ENCODE data around the gene GMDS.

Gene GMDS

DNA sequence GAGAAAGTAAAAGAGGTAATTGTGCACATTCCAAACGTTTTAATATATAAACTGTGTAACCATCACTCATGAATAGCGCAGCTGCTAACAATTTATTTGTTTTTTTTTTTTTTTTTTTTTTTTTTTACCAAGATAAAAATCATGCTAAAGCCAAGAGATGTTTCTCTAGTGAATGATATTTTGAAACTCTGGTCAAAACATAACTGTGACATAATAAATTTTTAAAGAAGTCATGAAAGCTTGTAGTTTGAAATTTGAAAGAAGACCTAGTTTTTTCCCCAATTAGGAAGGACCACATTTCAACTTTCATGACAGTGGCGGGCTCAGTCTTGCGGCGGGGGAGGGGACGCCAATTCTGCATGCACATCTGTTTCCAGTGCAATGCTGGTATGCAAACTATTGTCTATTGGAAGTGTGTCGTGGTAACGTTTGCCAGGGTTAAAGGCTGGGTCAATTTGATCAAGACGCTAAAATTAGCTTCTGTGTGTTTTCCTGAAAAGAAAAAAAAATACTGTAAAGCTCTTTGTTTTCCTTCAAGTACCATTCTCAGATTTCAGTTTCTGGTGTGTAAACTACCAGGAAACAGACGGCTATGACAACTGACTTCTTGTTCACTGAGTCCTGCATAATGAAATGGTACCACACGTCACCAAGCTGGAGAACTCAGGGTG lies 423.8 kb downstream of the GMDS start:
- Histone ChIP-seq H3K27ac (ENCODE audit: low read depth, low read length, severe bottlenecking) (peak overlapping the region; percentile 57), H3K4me3 (ENCODE audit: extremely low read depth, insufficient read depth, low read length, poor library complexity, severe bottlenecking) (no peak overlapping the region), H3K4me1 (ENCODE audit: control insufficient read depth, insufficient read depth, low read length, poor library complexity, severe bottlenecking) (peaks cover 9% of the 10 kb centered on the region), H3K9me3 (ENCODE audit: control insufficient read depth, low read length) (no peaks in the 10 kb centered on the region), H3K36me3 (ENCODE audit: control insufficient read depth, insufficient read depth, low read length) (no peaks in the 10 kb centered on the region)
- WGBS, 2 experiments (ENCODE audit: insufficient coverage in 2 of 2), result 73% methylated on average over 4 of the region's 11 CpGs; no CpG with 5 or more reads in 1 of the 2 experiments

DNA sequence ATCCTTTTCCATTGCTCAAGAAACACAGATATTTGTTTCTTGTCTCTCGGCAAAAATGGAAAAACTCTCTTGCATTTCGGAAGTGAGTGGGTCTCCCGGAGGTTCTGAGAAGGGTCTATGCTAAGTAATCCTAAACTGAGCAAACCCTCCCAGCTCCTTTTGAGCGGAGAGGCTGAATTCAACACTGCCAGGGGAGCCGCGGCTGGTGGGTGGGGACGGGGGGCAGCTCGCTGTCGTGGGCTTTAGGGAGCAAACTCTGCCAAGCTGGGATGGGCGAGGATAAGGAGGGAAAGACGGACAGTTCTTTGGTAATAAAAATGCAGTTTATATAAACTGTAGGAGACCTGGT lies 424.3 kb downstream of the GMDS start:
- Histone ChIP-seq H3K27ac (ENCODE audit: low read depth, low read length, severe bottlenecking) (no peak overlapping the region), H3K36me3 (ENCODE audit: control insufficient read depth, insufficient read depth, low read length) (no peaks in the 10 kb centered on the region), H3K4me3 (ENCODE audit: extremely low read depth, insufficient read depth, low read length, poor library complexity, severe bottlenecking) (no peak overlapping the region), H3K4me1 (ENCODE audit: control insufficient read depth, insufficient read depth, low read length, poor library complexity, severe bottlenecking) (peaks cover 9% of the 10 kb centered on the region), H3K9me3 (ENCODE audit: control insufficient read depth, low read length) (no peaks in the 10 kb centered on the region)
- 81 to 99% methylated on average over 3 to 11 of the region's 11 CpGs for WGBS, 2 experiments (ENCODE audit: insufficient coverage in 2 of 2)

DNA sequence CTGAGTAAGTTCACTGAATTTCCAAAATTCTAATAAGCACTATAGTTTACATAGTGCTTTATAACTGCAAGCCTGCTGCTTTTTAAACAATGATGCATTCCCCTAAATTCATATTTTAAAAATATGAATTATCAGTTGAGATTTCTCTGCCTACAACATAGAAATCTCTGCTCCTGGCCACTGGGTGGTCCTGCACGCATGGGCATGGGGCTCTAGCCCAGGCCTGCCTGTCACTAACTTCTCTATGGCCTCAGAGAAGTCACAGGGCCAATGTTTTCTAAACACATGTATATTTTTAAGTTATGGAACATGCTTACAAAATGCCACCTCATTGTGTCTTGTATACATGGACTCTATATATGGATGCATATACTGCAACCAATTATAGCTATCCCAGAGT lies 424.7 kb downstream of the GMDS start:
- WGBS, 2 experiments (ENCODE audit: insufficient coverage in 2 of 2), result 80 to 100% methylated on average over 1 of the region's 1 CpG
- no peak overlapping the region for H3K27ac ChIP-seq (ENCODE audit: low read depth, low read length, severe bottlenecking)
- no peak overlapping the region for H3K4me3 ChIP-seq (ENCODE audit: extremely low read depth, insufficient read depth, low read length, poor library complexity, severe bottlenecking)

DNA sequence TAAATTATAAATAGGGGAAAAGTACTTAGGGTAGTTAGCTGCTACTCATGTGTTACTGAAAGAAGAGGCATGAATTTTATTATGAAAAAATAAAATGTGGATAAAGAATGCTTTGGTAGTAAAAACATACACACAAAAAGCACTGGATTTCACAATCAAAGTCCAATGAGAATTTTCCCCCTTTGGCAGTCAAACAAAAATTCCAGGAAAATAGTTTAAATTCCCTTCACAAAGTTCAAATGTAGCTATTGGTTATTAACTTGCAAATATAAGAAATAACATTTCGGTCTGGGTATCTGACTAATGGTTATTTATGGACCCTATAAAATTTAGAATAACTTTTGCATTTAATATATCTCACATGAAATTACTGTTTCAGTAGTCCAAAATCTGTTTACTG lies 425.2 kb downstream of the GMDS start:
- no peaks in the 10 kb centered on the region for H3K9me3 ChIP-seq (ENCODE audit: control insufficient read depth, low read length)
- no peak overlapping the region for H3K27ac ChIP-seq (ENCODE audit: low read depth, low read length, severe bottlenecking)
- no peaks in the 10 kb centered on the region for H3K36me3 ChIP-seq (ENCODE audit: control insufficient read depth, insufficient read depth, low read length)
- WGBS, 2 experiments (ENCODE audit: insufficient coverage in 2 of 2), result no CpG with 5 or more reads among the region's 1 CpG
- H3K4me3 ChIP-seq (ENCODE audit: extremely low read depth, insufficient read depth, low read length, poor library complexity, severe bottlenecking), result no peak overlapping the region
- H3K4me1 ChIP-seq (ENCODE audit: control insufficient read depth, insufficient read depth, low read length, poor library complexity, severe bottlenecking), result peaks cover 9% of the 10 kb centered on the region

More for the DNA sequence above, 424.7 kb downstream of the GMDS start:
- Histone ChIP-seq H3K9me3 (ENCODE audit: control insufficient read depth, low read length) (no peaks in the 10 kb centered on the region), H3K36me3 (ENCODE audit: control insufficient read depth, insufficient read depth, low read length) (no peaks in the 10 kb centered on the region), H3K4me1 (ENCODE audit: control insufficient read depth, insufficient read depth, low read length, poor library complexity, severe bottlenecking) (peaks cover 9% of the 10 kb centered on the region)

DNA sequence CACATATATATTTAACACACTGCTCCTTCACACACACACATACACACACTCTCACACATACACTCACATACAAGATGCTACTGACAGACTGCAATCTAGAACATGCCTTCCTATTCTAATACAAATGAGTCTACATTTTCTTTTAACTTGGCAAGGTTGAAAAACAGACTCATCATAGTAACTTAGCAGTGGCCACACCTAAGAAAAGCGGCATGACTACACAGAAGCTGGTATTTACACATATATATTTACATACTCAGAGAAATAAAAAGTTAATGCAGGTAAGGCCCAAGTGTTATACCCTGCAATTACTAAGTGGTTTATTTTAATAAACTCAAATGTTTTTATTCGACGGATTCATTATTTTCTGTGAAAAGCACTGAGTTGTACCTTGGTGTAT lies 426.4 kb downstream of the GMDS start:
- Histone ChIP-seq H3K36me3 (ENCODE audit: control insufficient read depth, insufficient read depth, low read length) (no peaks in the 10 kb centered on the region), H3K9me3 (ENCODE audit: control insufficient read depth, low read length) (no peaks in the 10 kb centered on the region), H3K27ac (ENCODE audit: low read depth, low read length, severe bottlenecking) (no peak overlapping the region), H3K4me3 (ENCODE audit: extremely low read depth, insufficient read depth, low read length, poor library complexity, severe bottlenecking) (no peak overlapping the region), H3K4me1 (ENCODE audit: control insufficient read depth, insufficient read depth, low read length, poor library complexity, severe bottlenecking) (peaks cover 9% of the 10 kb centered on the region)
- 100% methylated on average over 2 of the region's 3 CpGs; no CpG with 5 or more reads in 1 of the 2 experiments for WGBS, 2 experiments (ENCODE audit: insufficient coverage in 2 of 2)

DNA sequence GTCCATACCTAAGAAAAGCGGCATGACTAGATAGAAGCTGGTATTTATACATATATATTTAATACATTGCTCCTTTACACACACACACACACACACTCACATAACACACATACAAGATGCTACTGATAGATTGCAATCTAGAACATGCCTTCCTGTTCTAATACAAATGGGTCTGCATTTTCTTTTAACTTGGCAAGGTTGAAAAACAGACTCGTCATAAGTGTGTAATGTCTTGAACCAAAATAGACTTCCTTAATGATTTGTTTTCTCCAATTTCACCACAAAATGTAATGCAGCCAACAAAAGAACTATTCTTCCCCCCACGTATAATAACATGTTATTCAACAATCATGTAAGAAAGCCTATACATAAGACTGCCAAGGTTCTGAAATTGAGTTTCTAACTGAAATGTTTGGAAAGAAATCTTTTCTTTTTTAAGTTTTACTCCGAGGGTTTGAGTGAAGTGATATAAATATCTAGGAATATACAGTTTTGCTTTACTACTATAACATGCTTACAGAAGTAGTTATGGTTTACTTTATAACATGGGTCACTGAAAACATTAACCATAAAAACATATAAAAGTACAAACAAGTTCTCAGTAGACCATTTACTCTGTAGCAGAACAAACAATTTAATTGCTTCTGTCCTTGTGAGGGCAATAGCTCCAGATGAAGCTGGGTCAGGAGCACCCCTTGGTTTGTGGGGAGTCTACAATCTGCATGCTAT lies 428.2 kb downstream of the GMDS start:
- WGBS, 2 experiments (ENCODE audit: insufficient coverage in 2 of 2), result no CpG with 5 or more reads among the region's 4 CpGs
- H3K9me3 ChIP-seq (ENCODE audit: control insufficient read depth, low read length), result no peaks in the 10 kb centered on the region
- H3K27ac ChIP-seq (ENCODE audit: low read depth, low read length, severe bottlenecking), result no peak overlapping the region
- H3K4me3 ChIP-seq (ENCODE audit: extremely low read depth, insufficient read depth, low read length, poor library complexity, severe bottlenecking), result no peak overlapping the region
- H3K4me1 ChIP-seq (ENCODE audit: control insufficient read depth, insufficient read depth, low read length, poor library complexity, severe bottlenecking), result peaks cover 7% of the 10 kb centered on the region
- H3K36me3 ChIP-seq (ENCODE audit: control insufficient read depth, insufficient read depth, low read length), result no peaks in the 10 kb centered on the region

DNA sequence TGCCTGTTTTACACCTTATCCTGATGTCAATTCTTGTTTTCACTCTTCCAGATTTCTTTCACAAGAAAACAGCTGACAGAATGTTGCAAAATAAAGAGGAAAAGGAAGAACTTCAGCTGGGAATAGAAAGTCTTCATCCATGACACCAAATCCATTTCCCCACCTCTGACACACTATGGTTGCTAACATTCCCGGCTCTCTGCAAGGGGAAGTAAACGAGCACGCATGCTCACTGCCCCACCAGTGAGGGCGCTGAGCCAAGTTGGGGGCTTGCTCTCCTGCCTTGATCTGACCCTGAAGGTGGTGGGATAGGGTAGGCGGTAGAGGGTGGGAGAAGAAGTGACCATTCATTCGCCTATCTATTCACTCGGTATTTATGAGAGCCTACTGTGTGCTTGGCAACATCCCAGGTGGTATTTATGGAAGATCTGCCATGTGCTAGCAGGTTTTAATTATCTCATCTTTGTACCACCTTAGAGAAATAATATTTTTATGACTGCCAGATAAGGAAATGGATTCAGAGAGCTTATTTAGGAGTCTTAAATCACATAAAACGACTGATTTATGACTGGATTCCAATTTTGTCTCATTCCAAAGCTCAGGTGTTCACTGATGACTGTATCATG lies 429.5 kb downstream of the GMDS start:
- Histone ChIP-seq H3K36me3 (ENCODE audit: control insufficient read depth, insufficient read depth, low read length) (no peaks in the 10 kb centered on the region), H3K4me3 (ENCODE audit: extremely low read depth, insufficient read depth, low read length, poor library complexity, severe bottlenecking) (no peak overlapping the region), H3K4me1 (ENCODE audit: control insufficient read depth, insufficient read depth, low read length, poor library complexity, severe bottlenecking) (no peaks in the 10 kb centered on the region), H3K27ac (ENCODE audit: low read depth, low read length, severe bottlenecking) (no peak overlapping the region), H3K9me3 (ENCODE audit: control insufficient read depth, low read length) (no peaks in the 10 kb centered on the region)
- WGBS, 2 experiments (ENCODE audit: insufficient coverage in 2 of 2), result 89 to 91% methylated on average over 4 to 6 of the region's 8 CpGs

DNA sequence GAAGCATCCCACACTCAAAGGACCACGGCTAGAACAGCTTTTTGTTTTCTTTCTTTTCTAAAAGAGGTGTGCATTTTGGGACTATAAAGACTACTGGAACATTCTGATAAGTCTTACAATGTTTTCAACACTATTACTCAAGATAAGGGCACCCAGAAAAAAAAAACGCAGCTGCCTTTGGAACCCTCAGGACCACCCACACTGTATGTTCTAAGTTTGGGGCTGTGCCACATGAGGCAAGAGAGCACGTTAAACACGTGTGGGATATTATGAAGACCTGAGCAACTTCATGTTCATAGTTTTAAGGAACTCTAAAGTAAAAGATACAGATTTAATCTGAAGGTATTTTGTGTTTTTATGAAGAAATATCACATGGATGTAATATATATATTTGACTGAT lies 431.1 kb downstream of the GMDS start:
- Histone ChIP-seq H3K9me3 (ENCODE audit: control insufficient read depth, low read length) (no peaks in the 10 kb centered on the region), H3K4me1 (ENCODE audit: control insufficient read depth, insufficient read depth, low read length, poor library complexity, severe bottlenecking) (no peaks in the 10 kb centered on the region), H3K27ac (ENCODE audit: low read depth, low read length, severe bottlenecking) (no peak overlapping the region), H3K4me3 (ENCODE audit: extremely low read depth, insufficient read depth, low read length, poor library complexity, severe bottlenecking) (no peak overlapping the region), H3K36me3 (ENCODE audit: control insufficient read depth, insufficient read depth, low read length) (no peaks in the 10 kb centered on the region)
- 100% methylated on average over 1 of the region's 4 CpGs; no CpG with 5 or more reads in 1 of the 2 experiments for WGBS, 2 experiments (ENCODE audit: insufficient coverage in 2 of 2)

DNA sequence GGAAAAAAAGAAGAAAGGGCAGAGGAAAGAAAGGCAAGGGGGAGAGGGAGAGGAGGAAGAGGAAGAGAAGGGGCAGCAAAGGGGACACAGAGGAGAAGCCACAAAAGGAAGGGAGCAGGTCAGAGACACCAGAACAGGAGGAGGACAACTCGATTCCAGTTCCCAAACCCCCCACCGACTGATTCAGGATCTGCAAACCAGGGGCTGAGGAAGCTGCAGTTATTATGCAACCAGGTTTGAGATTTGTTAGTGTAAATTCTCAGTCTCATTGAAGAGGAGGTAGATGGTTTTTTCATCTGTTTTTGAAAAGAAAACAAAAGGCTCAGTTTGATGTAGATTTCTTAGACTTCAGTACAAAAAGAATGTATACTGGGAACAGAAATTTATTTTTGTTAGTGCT lies 432.9 kb downstream of the GMDS start:
- H3K27ac ChIP-seq (ENCODE audit: low read depth, low read length, severe bottlenecking), result no peak overlapping the region
- H3K9me3 ChIP-seq (ENCODE audit: control insufficient read depth, low read length), result no peaks in the 10 kb centered on the region
- 66 to 80% methylated on average over 1 to 2 of the region's 2 CpGs for WGBS, 2 experiments (ENCODE audit: insufficient coverage in 2 of 2)
- H3K4me3 ChIP-seq (ENCODE audit: extremely low read depth, insufficient read depth, low read length, poor library complexity, severe bottlenecking), result no peak overlapping the region
- H3K4me1 ChIP-seq (ENCODE audit: control insufficient read depth, insufficient read depth, low read length, poor library complexity, severe bottlenecking), result no peaks in the 10 kb centered on the region
- no peaks in the 10 kb centered on the region for H3K36me3 ChIP-seq (ENCODE audit: control insufficient read depth, insufficient read depth, low read length)

DNA sequence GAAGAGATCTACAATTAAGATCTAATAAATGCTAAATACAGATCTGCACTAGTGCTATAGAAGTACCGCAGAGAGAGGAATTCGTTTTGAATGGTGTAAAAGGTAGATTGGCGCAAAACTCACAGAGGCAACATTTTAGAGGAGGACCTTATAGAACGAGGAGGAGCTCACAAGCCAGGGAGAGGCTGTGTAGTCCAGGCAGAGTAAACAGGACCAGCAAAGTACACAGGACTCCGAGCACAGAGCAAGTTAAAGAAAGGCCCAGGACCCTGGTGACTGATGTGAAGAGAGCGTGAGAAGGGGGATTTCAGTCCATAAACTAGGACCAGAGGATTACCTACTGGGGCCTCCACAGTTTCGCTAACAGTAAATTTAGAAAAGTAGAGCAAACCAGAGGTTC lies 433.4 kb downstream of the GMDS start:
- H3K36me3 ChIP-seq (ENCODE audit: control insufficient read depth, insufficient read depth, low read length), result no peaks in the 10 kb centered on the region
- 85 to 93% methylated on average over 6 to 7 of the region's 7 CpGs for WGBS, 2 experiments (ENCODE audit: insufficient coverage in 2 of 2)
- H3K4me3 ChIP-seq (ENCODE audit: extremely low read depth, insufficient read depth, low read length, poor library complexity, severe bottlenecking), result no peak overlapping the region
- H3K27ac ChIP-seq (ENCODE audit: low read depth, low read length, severe bottlenecking), result no peak overlapping the region
- H3K9me3 ChIP-seq (ENCODE audit: control insufficient read depth, low read length), result no peaks in the 10 kb centered on the region
- H3K4me1 ChIP-seq (ENCODE audit: control insufficient read depth, insufficient read depth, low read length, poor library complexity, severe bottlenecking), result no peaks in the 10 kb centered on the region

DNA sequence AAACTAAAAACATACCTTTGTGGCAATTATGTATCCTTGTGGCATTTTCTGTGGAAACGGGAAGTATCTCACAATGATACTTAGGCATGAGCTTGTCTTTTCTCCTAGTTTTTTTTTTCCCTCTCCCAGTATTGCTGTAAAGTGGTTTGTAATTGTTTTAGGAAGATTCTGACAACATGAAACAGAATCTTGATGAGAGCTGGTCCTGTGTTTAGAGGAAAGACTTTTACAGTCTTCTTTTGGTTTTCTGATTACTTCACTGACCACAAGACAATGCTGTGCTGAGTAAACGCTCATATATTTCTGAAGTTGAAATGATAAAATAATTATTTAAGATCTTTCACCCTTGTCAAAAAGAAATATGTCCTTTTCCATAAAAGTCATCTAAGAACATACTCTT lies 434.5 kb downstream of the GMDS start:
- H3K27ac ChIP-seq (ENCODE audit: low read depth, low read length, severe bottlenecking), result no peak overlapping the region
- no peak overlapping the region for H3K4me3 ChIP-seq (ENCODE audit: extremely low read depth, insufficient read depth, low read length, poor library complexity, severe bottlenecking)
- no CpG with 5 or more reads among the region's 2 CpGs for WGBS, 2 experiments (ENCODE audit: insufficient coverage in 2 of 2)
- no peaks in the 10 kb centered on the region for H3K36me3 ChIP-seq (ENCODE audit: control insufficient read depth, insufficient read depth, low read length)
- H3K9me3 ChIP-seq (ENCODE audit: control insufficient read depth, low read length), result no peaks in the 10 kb centered on the region
- no peaks in the 10 kb centered on the region for H3K4me1 ChIP-seq (ENCODE audit: control insufficient read depth, insufficient read depth, low read length, poor library complexity, severe bottlenecking)
